Stromal cell of bone marrow (primary cell): Measurements from ENCODE around the gene NTHL1.

Experiments
- DNase-seq: peaks from one replicate; pipeline ENCODE4 v3.0.0-alpha.2; 2012; ENCODE audit warnings: low read depth

NTHL1 gene

GRCh38 chr16:2083876-2084780 lies 36.5 kb upstream of the NTHL1 start:
- DNase-seq, result no peak

GRCh38 chr16:2083409-2083808 lies 35.8 kb upstream of the NTHL1 start:
- DNase-seq, result no peak

- DNase-seq, result no peak
Measured at GRCh38 chr16:2082983-2083364, 35.3 kb upstream of the NTHL1 start.

- DNase-seq, result no peak
Measured at GRCh38 chr16:2082171-2082982, 34.7 kb upstream of the NTHL1 start.

- no peak for DNase-seq
Measured at GRCh38 chr16:2081201-2082084, 33.8 kb upstream of the NTHL1 start.

- DNase-seq, result no peak
Measured at GRCh38 chr16:2079991-2080390, 32.4 kb upstream of the NTHL1 start.

GRCh38 chr16:2079311-2079800 lies 31.7 kb upstream of the NTHL1 start:
- no peak for DNase-seq

GRCh38 chr16:2078691-2079090 lies 31.1 kb upstream of the NTHL1 start:
- no peak for DNase-seq

GRCh38 chr16:2078096-2078495 lies 30.5 kb upstream of the NTHL1 start:
- no peak for DNase-seq

- DNase-seq, result no peak
Measured at GRCh38 chr16:2077696-2078095, 30.1 kb upstream of the NTHL1 start.

- DNase-seq, result no peak
Measured at GRCh38 chr16:2077016-2077415, 29.4 kb upstream of the NTHL1 start.

GRCh38 chr16:2076072-2076865 lies 28.6 kb upstream of the NTHL1 start:
- no peak for DNase-seq

GRCh38 chr16:2075631-2076030 lies 28.0 kb upstream of the NTHL1 start:
- no peak for DNase-seq

GRCh38 chr16:2074071-2074470 lies 26.4 kb upstream of the NTHL1 start:
- DNase-seq, result no peak

- no peak for DNase-seq
Measured at GRCh38 chr16:2072926-2073325, 25.3 kb upstream of the NTHL1 start.

- DNase-seq, result no peak
Measured at GRCh38 chr16:2071454-2072202, 24.0 kb upstream of the NTHL1 start.

- no peak for DNase-seq
Measured at GRCh38 chr16:2070576-2071453, 23.2 kb upstream of the NTHL1 start.

- no peak for DNase-seq
Measured at GRCh38 chr16:2066139-2066538, 18.5 kb upstream of the NTHL1 start.

GRCh38 chr16:2064368-2064945 lies 16.8 kb upstream of the NTHL1 start:
- no peak for DNase-seq
